Measurements from ENCODE around the gene LYL1. TPM values are rescaled to one million over a fixed set of nuclear protein-coding genes. Genes with fewer than 3 reads are reported as not detected.
A peak's percentile ranks its signal among the peaks of the same experiment; 100 is the strongest.

Gene LYL1
- total RNA-seq, 2 experiments from 2014 or later: 3.7 TPM

GRCh38 chr19:13055213-13056051 is 47.2 kb downstream of the LYL1 start:
- DNase-seq (no peak), ATAC-seq (ENCODE audit: low read depth) (no peak)
- POLR2A ChIA-PET: interaction anchor here (0.6 kb wide), 1 partner anchor 14 kb away, joined by 6 read pairs; no protein-coding TSS in a partner anchor
- H3K4me1 Mint-ChIP-seq: peaks cover 3% of the 10 kb centered on the region
- H3K9me3 Mint-ChIP-seq: no peaks in the 10 kb centered on the region
- no peaks in the 10 kb centered on the region for H3K36me3 Mint-ChIP-seq
- no peak overlapping the region for H3K27ac Mint-ChIP-seq
- peaks cover 9% of the 10 kb centered on the region for H3K27me3 Mint-ChIP-seq
- no peak overlapping the region for H3K4me3 Mint-ChIP-seq

- Mint-ChIP-seq H3K27me3 (peaks cover 12% of the 10 kb centered on the region), H3K27ac (no peak overlapping the region), H3K36me3 (no peaks in the 10 kb centered on the region), H3K9me3 (no peaks in the 10 kb centered on the region), H3K4me1 (peaks cover 3% of the 10 kb centered on the region), H3K4me3 (no peak overlapping the region)
- ATAC-seq (ENCODE audit: low read depth) (no peak), DNase-seq (no peak)
- POLR2A ChIA-PET: interaction anchor here (0.6 kb wide), 1 partner anchor 13 kb away, joined by 6 read pairs; no protein-coding TSS in a partner anchor
Measured at GRCh38 chr19:13054626-13055212, 47.9 kb downstream of the LYL1 start.

- Mint-ChIP-seq H3K27me3 (peaks cover 12% of the 10 kb centered on the region), H3K9me3 (no peaks in the 10 kb centered on the region), H3K36me3 (no peaks in the 10 kb centered on the region), H3K27ac (no peak overlapping the region), H3K4me1 (peaks cover 3% of the 10 kb centered on the region), H3K4me3 (no peak overlapping the region)
- POLR2A ChIA-PET: no interaction called here
- DNase-seq: no peak
- ATAC-seq (ENCODE audit: low read depth): no peak
Measured at GRCh38 chr19:13053761-13054625, 48.7 kb downstream of the LYL1 start.

- Mint-ChIP-seq H3K4me3 (no peak overlapping the region), H3K27ac (no peak overlapping the region), H3K9me3 (no peaks in the 10 kb centered on the region), H3K27me3 (peaks cover 12% of the 10 kb centered on the region), H3K36me3 (no peaks in the 10 kb centered on the region), H3K4me1 (peaks cover 3% of the 10 kb centered on the region)
- POLR2A ChIA-PET: no interaction called here
- ATAC-seq (ENCODE audit: low read depth) (no peak), DNase-seq (no peak)
Measured at GRCh38 chr19:13053238-13053637, 49.4 kb downstream of the LYL1 start.

- DNase-seq: no peak
- Mint-ChIP-seq H3K27me3 (peaks cover 12% of the 10 kb centered on the region), H3K36me3 (no peaks in the 10 kb centered on the region), H3K4me3 (no peak overlapping the region), H3K27ac (no peak overlapping the region), H3K4me1 (peaks cover 3% of the 10 kb centered on the region), H3K9me3 (no peaks in the 10 kb centered on the region)
- ATAC-seq (ENCODE audit: low read depth): no peak
- POLR2A ChIA-PET: no interaction called here
Measured at GRCh38 chr19:13052447-13053175, 50.0 kb downstream of the LYL1 start.

GRCh38 chr19:13051557-13052165 is 51.0 kb downstream of the LYL1 start:
- DNase-seq: peak; percentile 50
- peaks cover 3% of the 10 kb centered on the region for H3K4me1 Mint-ChIP-seq
- no peak overlapping the region for H3K27ac Mint-ChIP-seq
- no peaks in the 10 kb centered on the region for H3K36me3 Mint-ChIP-seq
- peak overlapping the region; percentile 39 for H3K4me3 Mint-ChIP-seq
- H3K9me3 Mint-ChIP-seq: no peaks in the 10 kb centered on the region
- peaks cover 12% of the 10 kb centered on the region for H3K27me3 Mint-ChIP-seq
- POLR2A ChIA-PET: no interaction called here
- ATAC-seq (ENCODE audit: low read depth): peak; percentile 61

GRCh38 chr19:13050274-13050673 is 52.4 kb downstream of the LYL1 start:
- no peak overlapping the region for H3K27ac Mint-ChIP-seq
- DNase-seq: no peak
- H3K27me3 Mint-ChIP-seq: peaks cover 12% of the 10 kb centered on the region
- POLR2A ChIA-PET: no interaction called here
- no peaks in the 10 kb centered on the region for H3K36me3 Mint-ChIP-seq
- H3K4me3 Mint-ChIP-seq: no peak overlapping the region
- peaks cover 3% of the 10 kb centered on the region for H3K4me1 Mint-ChIP-seq
- no peak for ATAC-seq (ENCODE audit: low read depth)
- no peaks in the 10 kb centered on the region for H3K9me3 Mint-ChIP-seq

Other genes starting within 250 kb of the LYL1 start
- 10 to 100 TPM; 29.0 to 30.4 TPM for gene DNASE2, start 221.4 kb downstream of the LYL1 start, total RNA-seq
- gene KLF1, start 215.7 kb downstream of the LYL1 start, total RNA-seq: under 1 TPM in 1 of 2 experiments, not detected in 1; 0.19 TPM
- 10 to 100 TPM; 39.7 to 43.4 TPM for gene GCDH, start 211.7 kb downstream of the LYL1 start, total RNA-seq
- 1 to 10 TPM; 3.6 to 4.4 TPM for gene SYCE2, start 183.6 kb downstream of the LYL1 start, total RNA-seq
- 10 to 100 TPM; 69.2 to 73.3 TPM for gene FARSA, start 169.1 kb downstream of the LYL1 start, total RNA-seq
- gene CALR, start 164.2 kb downstream of the LYL1 start, total RNA-seq: 100 to 1,000 TPM; 522 to 531 TPM
- 100 to 1,000 TPM; 128 to 141 TPM for gene RAD23A, start 157.0 kb downstream of the LYL1 start, total RNA-seq
- gene GADD45GIP1, start 145.6 kb downstream of the LYL1 start, total RNA-seq: 10 to 100 TPM; 18.4 to 19.4 TPM
- gene DAND5, start 133.3 kb downstream of the LYL1 start, total RNA-seq: not detected
- 1 to 10 TPM; 1.5 to 2.5 TPM for gene NFIX, start 107.4 kb downstream of the LYL1 start, total RNA-seq
- gene TRMT1, start 13.9 kb upstream of the LYL1 start, total RNA-seq: 10 to 100 TPM; 54.3 to 55.8 TPM
- gene NACC1, start 15.4 kb upstream of the LYL1 start, total RNA-seq: 10 to 100 TPM; 56.3 to 57.2 TPM
- 10 to 100 TPM; 67.1 to 69.9 TPM for gene STX10, start 47.5 kb upstream of the LYL1 start, total RNA-seq
- gene IER2, start 47.6 kb upstream of the LYL1 start, total RNA-seq: 100 to 1,000 TPM; 167 to 178 TPM